HepG2 (cell line): ENCODE measurements around the gene DDX54. TPM values are rescaled to one million over a fixed set of nuclear protein-coding genes. Genes with fewer than 3 reads are reported as not detected.

ENCODE experiments used
- CEBPG ChIP-seq: IDR thresholded peaks from 2 replicates; pipeline ENCODE4 v1.6.1; 2016
- CREM ChIP-seq, 2 experiments: sonication (generic) in 1 of 2; formaldehyde crosslinking in 1 of 2; IDR thresholded peaks; 2 replicates each; pipeline versions ENCODE4 v1.4.0 to v1.6.1; 2016 to 2020; ENCODE audit warnings: antibody characterized with exemption in 1 of 2, mild to moderate bottlenecking in 1 of 2, missing genetic modification reagents in 1 of 2
- DMAP1 ChIP-seq: IDR thresholded peaks from 2 replicates; pipeline ENCODE4 v1.6.1; 2016
- FOXJ3 ChIP-seq: sonication (generic); formaldehyde crosslinking; IDR thresholded peaks from 2 replicates; pipeline ENCODE4 v1.4.0; 2020; ENCODE audit warnings: missing genetic modification reagents, mild to moderate bottlenecking, borderline replicate concordance
- FOXP1 ChIP-seq, 2 experiments: fragments of 450-650 bp in 1 of 2; IDR thresholded peaks; 2 replicates each; pipeline ENCODE4 v1.6.1; 2017 to 2018; ENCODE audit warnings: antibody characterized with exemption in 1 of 2
- GABPA ChIP-seq, 2 experiments: IDR thresholded peaks; 2 replicates each; pipeline ENCODE4 v1.6.1; 2011 to 2016; ENCODE audit warnings: low read depth in 2 of 2, low read length in 1 of 2, missing biosample characterization in 1 of 2, missing genetic modification characterization in 1 of 2
- KAT7 ChIP-seq: IDR thresholded peaks from 2 replicates; pipeline ENCODE4 v1.6.1; 2018; ENCODE audit warnings: borderline replicate concordance, missing compliant biosample characterization
- MEIS1 ChIP-seq: sonication (generic); formaldehyde crosslinking; IDR thresholded peaks from 2 replicates; pipeline ENCODE4 v1.9.0; 2021; ENCODE audit warnings: mild to moderate bottlenecking, missing genetic modification reagents, moderate library complexity, borderline replicate concordance
- NR2F1 ChIP-seq, 2 experiments: fragments of 450-650 bp in 1 of 2; formaldehyde crosslinking in 1 of 2; IDR thresholded peaks; 2 replicates each; pipeline versions ENCODE4 v1.5.0 to v1.6.1; 2016 to 2020; ENCODE audit warnings: mild to moderate bottlenecking in 1 of 2, missing compliant biosample characterization in 1 of 2, missing genetic modification reagents in 1 of 2, moderate library complexity in 1 of 2
- PBX2 ChIP-seq: IDR thresholded peaks from 2 replicates; pipeline ENCODE4 v1.6.1; 2016; ENCODE audit warnings: control low read depth
- RBAK ChIP-seq: sonication (generic); formaldehyde crosslinking; IDR thresholded peaks from 2 replicates; pipeline ENCODE4 v1.5.1; 2020; ENCODE audit warnings: mild to moderate bottlenecking, missing genetic modification reagents
- REPIN1 ChIP-seq: sonication (generic); formaldehyde crosslinking; IDR thresholded peaks from 2 replicates; pipeline ENCODE4 v1.8.0; 2022; ENCODE audit warnings: missing genetic modification reagents, low read depth, mild to moderate bottlenecking, borderline replicate concordance
- REXO4 ChIP-seq: sonication (generic); formaldehyde crosslinking; IDR thresholded peaks from 2 replicates; pipeline ENCODE4 v1.8.0; 2022; ENCODE audit warnings: missing genetic modification reagents, mild to moderate bottlenecking, borderline replicate concordance
- RXRB ChIP-seq: IDR thresholded peaks from 2 replicates; pipeline ENCODE4 v1.6.1; 2016; ENCODE audit warnings: borderline replicate concordance, missing genetic modification reagents, missing compliant biosample characterization
- SAP130 ChIP-seq: IDR thresholded peaks from 2 replicates; pipeline ENCODE4 v1.6.1; 2016; ENCODE audit warnings: low read depth
- TARDBP ChIP-seq: sonication (generic); formaldehyde crosslinking; IDR thresholded peaks from 2 replicates; pipeline ENCODE4 v1.8.0; 2022; ENCODE audit warnings: mild to moderate bottlenecking, missing genetic modification reagents
- THAP11 ChIP-seq: IDR thresholded peaks from 2 replicates; pipeline ENCODE4 v1.6.1; 2016; ENCODE audit warnings: missing biosample characterization, missing genetic modification reagents
- ZFX ChIP-seq: sonication (generic); formaldehyde crosslinking; IDR thresholded peaks from 2 replicates; pipeline ENCODE4 v1.4.0; 2020; ENCODE audit warnings: mild to moderate bottlenecking, low read depth, missing genetic modification reagents, moderate library complexity
- ZNF292 ChIP-seq: sonication (generic); formaldehyde crosslinking; IDR thresholded peaks from 2 replicates; pipeline ENCODE4 v1.8.1; 2022; ENCODE audit warnings: mild to moderate bottlenecking, low read depth, missing genetic modification reagents, borderline replicate concordance
- ZNF432 ChIP-seq: sonication (generic); formaldehyde crosslinking; IDR thresholded peaks from 2 replicates; pipeline ENCODE4 v1.5.0; 2020; ENCODE audit warnings: missing genetic modification reagents, mild to moderate bottlenecking, borderline replicate concordance
- polyA plus RNA-seq, 8 experiments: library from polyadenylated mRNA; depleted of rRNA in 3 of 8; stranded (reverse) in 7 of 8; unstranded in 1 of 8; fragments of >200 nt; fragmentation: Illumina TruSeq in 4 of 8; extraction: Trizol in 4 of 8; gene quantifications; 2 replicates each; pipeline versions ENCODE4 v1.2.1 to v1.2.3, GENCODE V29; 2011 to 2016; ENCODE audit warnings: low read depth in 4 of 8, missing spikeins in 1 of 8, mixed read lengths in 1 of 8; ENCODE audit not compliant: insufficient read depth in 1 of 8
- total RNA-seq, 5 experiments: library from RNA; depleted of rRNA; stranded (reverse); fragments of >200 nt; fragmentation: Illumina TruSeq; extraction: Trizol; gene quantifications; 2 replicates each; pipeline ENCODE4 v1.2.3, GENCODE V29; 2016; ENCODE audit warnings: low read depth in 1 of 5
- TF ChIP-seq, protein P1 (sequence below), 2 experiments: sonication (generic) in 1 of 2; formaldehyde crosslinking in 1 of 2; IDR thresholded peaks; 2 replicates each; pipeline versions ENCODE4 v1.4.0 to v1.6.1; 2016 to 2020; ENCODE audit warnings: borderline replicate concordance in 1 of 2, low read depth in 1 of 2, mild to moderate bottlenecking in 1 of 2, missing genetic modification reagents in 1 of 2

DDX54 gene
- total and polyA plus RNA-seq, 2 of the 13 experiments (the other 11 are each of a cell fraction or from before 2014, with no cell fraction given) = 59.7 to 61.1 TPM

- TF ChIP-seq FOXJ3 (CRISPR knock-in tag) (0 out of 2 replicates have a peak, but pooled peaks have one; percentile 21), MEIS1 (peak; percentile 64; the same call in 1 of the 2 replicates), KAT7 (CRISPR knock-in tag) (0 out of 2 replicates have a peak, but pooled peaks have one; percentile 19), TARDBP (CRISPR knock-in tag) (0 out of 2 replicates have a peak, but pooled peaks have one; percentile 25), NR2F1 (CRISPR knock-in tag; IDR thresholded peaks at IDR 0.05) (0 out of 4 replicates have a peak, but pooled peaks of 1 of the 2 experiments have one; percentile 5), ZNF292 (CRISPR knock-in tag) (0 out of 2 replicates have a peak, but pooled peaks have one; percentile 17), FOXP1 (IDR thresholded peaks at IDR 0.05) (no peak), FOXP1 (CRISPR knock-in tag; IDR thresholded peaks at IDR 0.05) (peak; percentile 34; the same call in 1 of the 2 replicates), THAP11 (CRISPR knock-in tag) (peak; percentile 52; the same call in 1 of the 2 replicates), SAP130 (CRISPR knock-in tag) (peak; percentile 73), RBAK (CRISPR knock-in tag) (no peak), DMAP1 (CRISPR knock-in tag) (peak; percentile 44; the same call in 1 of the 2 replicates), PBX2 (no peak), RXRB (CRISPR knock-in tag) (peak; percentile 32; the same call in 1 of the 2 replicates), CEBPG (CRISPR knock-in tag) (peak; percentile 22; the same call in 1 of the 2 replicates), ZFX (CRISPR knock-in tag) (peak; percentile 30; the same call in 1 of the 2 replicates), REXO4 (CRISPR knock-in tag) (no peak), ZNF432 (no peak), GABPA (IDR thresholded peaks at IDR 0.05; ENCODE audit: low read depth, low read length) (no peak), GABPA (CRISPR knock-in tag; IDR thresholded peaks at IDR 0.05; ENCODE audit: low read depth) (peak; percentile 50), CREM (IDR thresholded peaks at IDR 0.05) (peak; percentile 18), CREM (CRISPR knock-in tag; IDR thresholded peaks at IDR 0.05) (no peak), REPIN1 (CRISPR knock-in tag) (no peak)
- TF ChIP-seq, protein P1, sequence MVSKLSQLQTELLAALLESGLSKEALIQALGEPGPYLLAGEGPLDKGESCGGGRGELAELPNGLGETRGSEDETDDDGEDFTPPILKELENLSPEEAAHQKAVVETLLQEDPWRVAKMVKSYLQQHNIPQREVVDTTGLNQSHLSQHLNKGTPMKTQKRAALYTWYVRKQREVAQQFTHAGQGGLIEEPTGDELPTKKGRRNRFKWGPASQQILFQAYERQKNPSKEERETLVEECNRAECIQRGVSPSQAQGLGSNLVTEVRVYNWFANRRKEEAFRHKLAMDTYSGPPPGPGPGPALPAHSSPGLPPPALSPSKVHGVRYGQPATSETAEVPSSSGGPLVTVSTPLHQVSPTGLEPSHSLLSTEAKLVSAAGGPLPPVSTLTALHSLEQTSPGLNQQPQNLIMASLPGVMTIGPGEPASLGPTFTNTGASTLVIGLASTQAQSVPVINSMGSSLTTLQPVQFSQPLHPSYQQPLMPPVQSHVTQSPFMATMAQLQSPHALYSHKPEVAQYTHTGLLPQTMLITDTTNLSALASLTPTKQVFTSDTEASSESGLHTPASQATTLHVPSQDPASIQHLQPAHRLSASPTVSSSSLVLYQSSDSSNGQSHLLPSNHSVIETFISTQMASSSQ (IDR thresholded peaks at IDR 0.05; ENCODE audit: low read depth) = no peak
- TF ChIP-seq, protein P1 (CRISPR knock-in tag; IDR thresholded peaks at IDR 0.05; ENCODE audit: borderline replicate concordance) = peak; percentile 33; the same call in 1 of the 2 replicates
Measured at GRCh38 chr12:113222730-113223531, 37.7 kb upstream of the DDX54 start (continued).
